ENCODE measurements around the gene MYO1A.

Gene MYO1A

GRCh38 chr12:57049890-57050289 is at the start of gene MYO1A:
Gene MYO1A (minus strand): TSS chr12:57050129. CDS start chr12:57048323, 1,806 bp downstream.
- no peak for DNase-seq (ENCODE audit: low spot score)

- DNase-seq (ENCODE audit: low spot score) = no peak
These were observed 49.3 kb upstream of the MYO1A start for GRCh38 chr12:57099047-57099714.

GRCh38 chr12:57098546-57098945 is 48.6 kb upstream of the MYO1A start:
- DNase-seq (ENCODE audit: low spot score) = no peak

- no peak for DNase-seq (ENCODE audit: low spot score)
These were observed 47.6 kb upstream of the MYO1A start for GRCh38 chr12:57097554-57097835.

GRCh38 chr12:57096748-57097553 is 47.0 kb upstream of the MYO1A start:
- no peak for DNase-seq (ENCODE audit: low spot score)

- DNase-seq (ENCODE audit: low spot score) = no peak
These were observed 46.2 kb upstream of the MYO1A start for GRCh38 chr12:57096099-57096572.

- no peak for DNase-seq (ENCODE audit: low spot score)
These were observed 45.5 kb upstream of the MYO1A start for GRCh38 chr12:57095440-57095839.

- no peak for DNase-seq (ENCODE audit: low spot score)
These were observed 44.6 kb upstream of the MYO1A start for GRCh38 chr12:57094208-57095160.

GRCh38 chr12:57093415-57094207 is 43.7 kb upstream of the MYO1A start:
- peak; percentile 87 for DNase-seq (ENCODE audit: low spot score)

- DNase-seq (ENCODE audit: low spot score) = no peak
These were observed 43.0 kb upstream of the MYO1A start for GRCh38 chr12:57092876-57093414.

GRCh38 chr12:57092529-57092862 is 42.6 kb upstream of the MYO1A start:
- no peak for DNase-seq (ENCODE audit: low spot score)

GRCh38 chr12:57091638-57092528 is 42.0 kb upstream of the MYO1A start:
- no peak for DNase-seq (ENCODE audit: low spot score)

- DNase-seq (ENCODE audit: low spot score) = no peak
These were observed 41.2 kb upstream of the MYO1A start for GRCh38 chr12:57090924-57091637.

- no peak for DNase-seq (ENCODE audit: low spot score)
These were observed 40.6 kb upstream of the MYO1A start for GRCh38 chr12:57090490-57090889.

GRCh38 chr12:57089271-57090245 is 39.6 kb upstream of the MYO1A start:
- peak; percentile 81 for DNase-seq (ENCODE audit: low spot score)

- DNase-seq (ENCODE audit: low spot score) = peak; percentile 99
These were observed 38.7 kb upstream of the MYO1A start, which contains the start of gene NAB2 for GRCh38 chr12:57088354-57089270. Gene NAB2 (plus strand): TSS chr12:57089114. CDS start chr12:57089272, 158 bp downstream.

GRCh38 chr12:57087691-57088353 is 37.9 kb upstream of the MYO1A start:
- peak; percentile 92 for DNase-seq (ENCODE audit: low spot score)
